Activated naive CD4-positive, alpha-beta T cell treated with Interleukin-2 at 50 U/mL for 16 hours (primary cell): Measurements from ENCODE around the gene REXO5.
"Not testable (repeated sequence)": the region's sequence is repeated elsewhere in the genome, so short reads cannot be mapped to it uniquely, and the experiment has no call there.

Source experiments
- DNase-seq: peaks from one replicate; pipeline ENCODE4 v3.0.0-alpha.2; 2020

Gene REXO5

GRCh38 chr16:20849589-20850390 is 43.5 kb downstream of the REXO5 start:
- peak; percentile 71 for DNase-seq

DNA sequence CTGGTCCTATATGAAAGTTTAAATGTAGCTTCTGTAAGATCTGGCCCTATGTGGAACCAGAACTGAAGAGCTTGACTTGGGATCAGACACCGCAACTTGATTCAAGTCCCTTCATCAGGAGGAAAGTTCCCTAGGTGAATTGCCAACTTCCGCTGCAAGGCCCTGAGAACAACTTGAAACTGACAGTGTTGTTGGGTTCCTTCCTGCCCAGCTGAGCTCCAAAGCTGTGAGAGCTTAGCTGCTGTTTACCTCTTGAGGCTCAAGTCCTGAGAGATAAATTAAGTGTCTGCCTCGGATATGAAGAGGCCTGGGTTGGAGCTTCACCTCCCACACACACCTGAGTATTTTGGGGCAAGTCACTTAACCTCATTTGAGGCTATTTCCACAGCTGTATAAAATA is 44.7 kb downstream of the REXO5 start:
- DNase-seq: no peak

DNA sequence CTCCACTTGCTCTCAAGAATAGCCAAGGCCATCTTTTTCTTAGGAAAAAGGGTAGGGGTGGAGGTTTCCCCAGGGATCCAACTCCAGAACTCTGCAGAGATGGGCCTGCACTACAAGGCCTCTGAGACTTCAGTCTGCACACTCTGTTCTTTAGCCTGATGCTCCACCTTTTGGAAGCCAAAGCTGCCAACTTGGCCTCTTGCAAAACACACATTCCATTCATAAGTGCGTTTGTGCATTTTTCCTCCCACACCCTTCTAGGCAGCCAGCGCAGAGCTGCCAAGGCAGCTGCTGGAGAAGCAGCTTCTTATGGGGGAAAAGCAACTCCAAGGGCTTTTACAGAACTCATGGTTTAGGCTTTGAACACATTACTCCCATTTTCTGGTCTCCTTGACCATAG is 45.3 kb downstream of the REXO5 start:
- no peak for DNase-seq

DNA sequence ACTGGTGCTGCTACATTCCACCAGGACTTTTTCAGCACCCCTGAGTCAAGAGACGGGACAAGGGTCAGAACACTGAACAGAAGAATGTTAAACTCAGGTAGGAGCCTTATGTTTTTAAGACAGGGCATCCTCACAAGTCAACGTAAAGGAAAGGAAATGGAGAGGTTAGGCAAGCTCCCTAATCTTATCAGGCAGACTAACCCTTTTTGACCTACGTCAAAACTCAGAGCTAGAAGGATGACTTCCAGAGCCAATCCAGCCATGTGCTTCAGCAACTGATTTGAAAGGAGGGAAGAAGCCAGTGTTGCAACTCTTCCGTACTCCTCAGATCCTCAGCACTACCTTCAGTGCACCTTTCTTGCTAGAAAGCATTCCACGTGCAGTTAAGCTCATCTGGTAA is 46.8 kb downstream of the REXO5 start:
- DNase-seq: no peak

DNA sequence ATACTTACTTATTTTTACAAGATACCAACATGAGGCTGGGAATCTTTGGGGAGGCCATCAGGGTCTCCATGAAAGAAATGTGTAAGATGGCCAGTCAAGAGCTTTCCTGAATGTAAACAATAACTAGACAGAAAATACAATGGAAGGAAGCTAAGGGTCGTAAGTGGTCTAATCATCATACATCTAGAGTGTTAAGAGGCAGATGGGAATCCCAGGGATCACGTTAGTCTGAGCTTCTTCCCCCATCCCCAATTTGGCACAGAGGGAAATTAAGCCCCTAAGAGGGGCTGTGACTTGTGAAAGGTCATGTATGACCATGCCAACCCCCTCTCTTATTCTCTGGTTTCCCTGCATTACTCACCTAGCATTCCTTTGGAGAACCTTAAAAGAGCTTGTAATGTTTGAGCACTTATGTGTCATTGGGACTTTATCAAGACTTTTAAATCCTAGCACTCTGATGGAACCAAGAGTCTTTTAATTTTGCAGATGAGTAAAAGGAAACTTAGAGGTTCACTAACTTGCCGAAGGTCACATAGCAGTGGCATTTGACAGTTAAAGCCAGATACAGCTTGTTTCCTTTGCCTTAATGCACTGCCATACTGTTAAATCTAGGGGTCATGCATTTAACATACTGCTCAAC is 47.8 kb downstream of the REXO5 start:
- no peak for DNase-seq

GRCh38 chr16:20854963-20855362 is 48.6 kb downstream of the REXO5 start:
- DNase-seq: no peak

DNA sequence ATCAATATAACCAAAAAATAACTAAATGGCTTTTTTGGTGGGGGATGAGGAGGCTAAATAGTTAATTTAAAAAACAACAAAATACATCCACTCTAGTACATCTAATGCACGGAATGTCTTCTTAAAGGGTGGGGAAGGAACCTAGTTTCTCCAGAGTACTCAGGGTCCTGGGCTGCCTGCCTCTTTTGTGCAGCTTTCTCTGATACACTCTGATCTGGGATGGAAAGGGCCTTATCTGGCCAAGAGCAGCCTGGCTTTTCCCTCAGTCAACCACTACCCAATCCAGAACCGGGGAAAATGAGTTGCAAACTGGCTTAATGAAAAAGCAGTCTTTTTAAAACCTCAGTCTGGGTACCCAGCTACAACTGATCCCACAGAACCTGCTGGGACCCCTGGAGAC is 51.0 kb downstream of the REXO5 start:
- no peak for DNase-seq

GRCh38 chr16:20859229-20859628 is 52.9 kb downstream of the REXO5 start:
- DNase-seq: no peak

DNA sequence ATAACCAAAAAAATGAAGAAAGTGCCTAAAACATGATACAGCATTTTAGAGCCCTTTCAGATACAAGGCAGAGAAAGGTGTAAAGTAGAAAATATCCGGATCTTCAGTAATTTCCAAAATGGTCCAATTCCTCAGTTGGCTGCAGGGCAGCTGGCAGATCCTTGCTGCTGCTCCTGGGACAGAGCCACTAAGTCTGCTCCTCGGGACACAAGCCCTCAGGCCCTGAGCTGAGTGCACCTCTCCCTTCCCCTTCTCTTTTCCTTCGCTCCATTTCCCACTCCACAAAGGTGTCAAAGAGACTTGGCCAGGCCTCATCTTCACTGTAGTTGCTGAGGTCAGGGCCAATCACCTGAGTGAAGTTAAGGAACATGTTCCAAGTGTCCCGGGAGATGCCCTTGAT is 53.4 kb downstream of the REXO5 start:
- DNase-seq: no peak

GRCh38 chr16:20860361-20860760 is 54.0 kb downstream of the REXO5 start:
- no peak for DNase-seq

- not testable (repeated sequence) for DNase-seq
These were observed 54.7 kb downstream of the REXO5 start for GRCh38 chr16:20860995-20861394.

GRCh38 chr16:20862162-20862960 is 56.0 kb downstream of the REXO5 start:
- DNase-seq: no peak

- not testable (repeated sequence) for DNase-seq
These were observed 58.0 kb downstream of the REXO5 start for GRCh38 chr16:20864376-20864775.

GRCh38 chr16:20865420-20866131 is 59.2 kb downstream of the REXO5 start:
- no peak for DNase-seq

GRCh38 chr16:20866145-20866772 is 59.9 kb downstream of the REXO5 start:
- DNase-seq: no peak

DNA sequence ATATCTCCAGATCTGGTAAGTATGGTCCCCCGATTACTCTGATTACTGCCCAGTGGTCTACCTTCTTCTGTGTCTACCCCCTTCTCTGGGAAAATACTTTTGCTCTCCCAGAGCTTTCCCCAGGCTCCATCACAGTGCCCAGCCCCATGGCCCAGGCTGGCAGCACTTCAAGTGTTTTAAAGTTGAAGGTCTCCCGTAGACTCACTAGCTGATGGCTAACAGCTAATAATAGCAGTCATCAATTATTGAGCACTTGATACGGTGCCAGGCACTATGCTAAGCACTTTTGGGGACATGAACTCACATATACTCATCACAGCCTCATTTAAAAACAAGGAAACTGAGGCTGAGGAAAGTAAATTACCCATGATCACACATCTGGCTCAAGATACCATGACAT is 60.5 kb downstream of the REXO5 start:
- DNase-seq: no peak

DNA sequence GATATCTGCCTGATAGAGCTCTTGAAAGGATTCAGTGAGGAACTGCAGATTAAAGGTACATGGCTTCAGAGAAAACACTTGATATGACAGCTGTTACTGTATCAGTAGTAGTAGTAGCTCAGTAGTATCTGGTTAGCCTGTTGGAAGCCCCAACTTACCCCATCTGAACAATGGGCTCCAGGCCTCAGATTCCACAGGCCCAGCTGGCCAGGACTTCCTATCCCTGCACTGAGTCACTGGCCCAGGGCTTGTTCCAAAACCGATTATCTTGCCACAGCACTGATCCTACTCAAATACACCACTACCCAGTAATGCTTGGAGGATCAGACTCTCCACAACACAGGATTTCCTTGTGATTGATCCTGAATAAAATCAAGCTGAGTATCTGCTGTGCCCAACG is 61.3 kb downstream of the REXO5 start:
- DNase-seq: no peak

GRCh38 chr16:20868890-20869289 is 62.6 kb downstream of the REXO5 start:
- no peak for DNase-seq

DNA sequence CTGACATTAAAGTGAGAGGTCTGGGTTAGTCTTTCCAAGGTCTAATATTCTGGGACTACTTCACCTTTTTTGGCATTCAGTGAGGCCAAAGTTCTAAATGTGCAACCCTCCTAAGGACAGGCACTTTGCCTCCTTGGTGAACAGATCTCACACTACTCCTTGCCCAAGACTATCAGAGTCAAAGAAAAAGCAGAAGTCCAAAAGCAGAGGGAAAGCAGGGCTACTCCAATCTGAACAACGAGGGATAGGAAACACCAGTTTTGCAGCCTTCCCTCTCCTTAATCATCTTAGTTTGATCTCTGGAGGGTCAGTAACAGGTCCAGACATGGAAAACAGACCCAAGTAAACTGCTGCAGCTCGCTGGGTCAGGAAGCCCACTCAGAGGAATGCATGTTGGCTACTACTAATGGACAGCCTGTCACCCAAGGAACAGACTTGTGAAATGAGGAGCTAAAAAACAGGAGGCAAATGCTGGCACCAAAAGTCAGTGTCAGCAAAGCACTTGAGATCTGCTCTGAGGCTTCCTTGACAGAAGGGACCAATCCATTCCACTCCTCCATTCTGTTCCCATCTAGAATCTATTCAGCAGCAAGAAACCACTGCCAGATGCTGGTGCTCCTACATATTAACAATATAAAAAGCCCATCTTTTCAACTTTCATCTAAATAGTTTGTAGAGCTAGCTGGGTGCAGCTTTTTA is 63.9 kb downstream of the REXO5 start:
- no peak for DNase-seq

DNA sequence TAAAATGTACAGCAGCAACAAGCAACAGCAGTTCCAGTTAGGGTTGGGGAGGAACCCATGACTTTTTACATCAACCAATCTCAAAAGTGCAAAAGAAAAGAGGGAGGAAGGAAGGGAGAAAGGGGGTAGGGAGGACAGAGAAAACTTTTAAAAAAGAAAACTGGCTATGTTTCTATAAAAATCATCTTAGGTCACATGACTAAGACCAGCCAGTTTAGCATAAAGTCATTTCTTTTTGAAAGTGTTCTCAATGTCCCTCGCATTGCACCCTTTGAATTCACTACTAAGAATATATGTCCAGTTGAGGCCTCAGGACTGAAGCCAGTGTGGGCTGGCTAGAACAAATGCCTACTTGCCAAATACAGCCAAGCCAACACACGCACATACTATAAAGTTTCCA is 64.9 kb downstream of the REXO5 start:
- DNase-seq: no peak

- no peak for DNase-seq
These were observed 65.9 kb downstream of the REXO5 start for GRCh38 chr16:20871941-20872815.
